PC-3 (cell line): ENCODE results near the gene CC2D2A. TPM values are rescaled to one million over a fixed set of nuclear protein-coding genes. Genes with fewer than 3 reads are reported as not detected.

Source experiments
- ATAC-seq: fragments of 200-7000 bp; cut with Tn5 transposase; 2 replicates; pipeline ENCODE4 v1.9.1; 2020; ENCODE audit warnings: mild to moderate bottlenecking, moderate library complexity
- BruUV-seq: library from RNA; stranded (reverse); fragments of 400-500 nt; replicated peaks from 2 replicates; lab custom pipeline; 2021; lab: Mats Ljungman, UMichigan
- CTCF ChIA-PET: fragments of 300-600 bp; sonication (Branson Sonifier 250); formaldehyde crosslinking; loops from one replicate; lab custom pipeline; 2022; ENCODE audit warnings: antibody characterized with exemption; lab: Charles Lee
- POLR2A ChIA-PET: fragments of 300-600 bp; sonication (Branson Sonifier 250); formaldehyde crosslinking; loops from one replicate; lab custom pipeline; 2022; ENCODE audit warnings: antibody characterized with exemption; ENCODE audit not compliant: unreplicated experiment; lab: Charles Lee
- DNase-seq: peaks from one replicate; pipeline ENCODE4 v3.0.0-alpha.2; 2015
- H2AFZ ChIP-seq: fragments of 300-600 bp; sonication (generic); 2 replicates; pipeline ENCODE4 v1.6.0; 2016; ENCODE audit warnings: antibody characterized with exemption, low read length
- H3F3A ChIP-seq: fragments of 300-600 bp; sonication (generic); one replicate; pipeline ENCODE4 v1.6.0; 2017; ENCODE audit warnings: antibody characterized with exemption, low read length, control low read depth, mild to moderate bottlenecking; ENCODE audit not compliant: unreplicated experiment
- H3K27ac ChIP-seq: fragments of 300-600 bp; sonication (generic); 2 replicates; pipeline ENCODE4 v1.5.1; 2016; ENCODE audit warnings: mild to moderate bottlenecking, low read length
- H3K27me3 ChIP-seq: fragments of 300-600 bp; sonication (generic); 2 replicates; pipeline ENCODE4 v1.6.1; 2016; ENCODE audit warnings: low read length, mixed read lengths
- H3K36me3 ChIP-seq: fragments of 300-600 bp; sonication (generic); 2 replicates; pipeline ENCODE4 v1.6.1; 2016; ENCODE audit warnings: low read depth, mixed run types, low read length, mixed read lengths
- H3K4me1 ChIP-seq: fragments of 300-600 bp; sonication (generic); 2 replicates; pipeline ENCODE4 v1.5.1; 2016; ENCODE audit warnings: low read length; ENCODE audit not compliant: insufficient read depth
- H3K4me2 ChIP-seq: fragments of 300-600 bp; sonication (generic); 2 replicates; pipeline ENCODE4 v1.6.0; 2016; ENCODE audit warnings: low read length
- H3K4me3 ChIP-seq: fragments of 300-600 bp; sonication (generic); 2 replicates; pipeline ENCODE4 v1.5.1; 2016; ENCODE audit warnings: mild to moderate bottlenecking, low read length, mixed read lengths
- H3K79me2 ChIP-seq: fragments of 300-600 bp; sonication (generic); 2 replicates; pipeline ENCODE4 v1.6.1; 2017; ENCODE audit warnings: low read length, mixed read lengths
- H3K9ac ChIP-seq: fragments of 300-600 bp; sonication (generic); 2 replicates; pipeline ENCODE4 v1.6.0; 2016; ENCODE audit warnings: mild to moderate bottlenecking, low read length
- H3K9me2 ChIP-seq: fragments of 300-600 bp; sonication (generic); replicated peaks from 2 replicates; pipeline ENCODE4 v1.6.1; 2016; ENCODE audit warnings: mixed run types, low read length, mixed read lengths
- H3K9me3 ChIP-seq: fragments of 300-600 bp; sonication (generic); 2 replicates; pipeline ENCODE4 v1.6.1; 2016; ENCODE audit warnings: low read length, mixed read lengths
- H4K20me1 ChIP-seq: fragments of 300-600 bp; sonication (generic); 2 replicates; pipeline ENCODE4 v1.6.1; 2016; ENCODE audit warnings: low read length, mixed read lengths
- EZH2 ChIP-seq: fragments of 300-600 bp; sonication (generic); IDR thresholded peaks from one replicate; pipeline ENCODE4 v1.6.1; 2017; ENCODE audit warnings: antibody characterized with exemption, mild to moderate bottlenecking, low read length; ENCODE audit not compliant: unreplicated experiment
- EZH2phosphoT487 ChIP-seq: fragments of 300-600 bp; sonication (generic); IDR thresholded peaks from 2 replicates; pipeline ENCODE4 v1.6.1; 2018; ENCODE audit warnings: mild to moderate bottlenecking, antibody characterized with exemption, low read length, borderline replicate concordance
- intact Hi-C: fragments of 100-400 bp; cut with micrococcal nuclease; formaldehyde crosslinking; loops from 2 replicates; pipeline ENCODE4 v1.9.0; 2023
- total RNA-seq: library from RNA; depleted of rRNA; stranded (reverse); fragments of >200 nt; gene quantifications from 2 replicates; pipeline ENCODE4 v1.2.3, GENCODE V29; 2014
- TF ChIP-seq, protein P1 (sequence below): fragments of 300-600 bp; sonication (generic); conservative IDR thresholded peaks from 2 replicates; pipeline ENCODE4 v1.5.1; 2017; ENCODE audit warnings: antibody characterized with exemption, low read depth, mild to moderate bottlenecking, low read length

The CC2D2A gene
- total RNA-seq, 1 experiment from 2014 or later = 13.4 TPM

DNA sequence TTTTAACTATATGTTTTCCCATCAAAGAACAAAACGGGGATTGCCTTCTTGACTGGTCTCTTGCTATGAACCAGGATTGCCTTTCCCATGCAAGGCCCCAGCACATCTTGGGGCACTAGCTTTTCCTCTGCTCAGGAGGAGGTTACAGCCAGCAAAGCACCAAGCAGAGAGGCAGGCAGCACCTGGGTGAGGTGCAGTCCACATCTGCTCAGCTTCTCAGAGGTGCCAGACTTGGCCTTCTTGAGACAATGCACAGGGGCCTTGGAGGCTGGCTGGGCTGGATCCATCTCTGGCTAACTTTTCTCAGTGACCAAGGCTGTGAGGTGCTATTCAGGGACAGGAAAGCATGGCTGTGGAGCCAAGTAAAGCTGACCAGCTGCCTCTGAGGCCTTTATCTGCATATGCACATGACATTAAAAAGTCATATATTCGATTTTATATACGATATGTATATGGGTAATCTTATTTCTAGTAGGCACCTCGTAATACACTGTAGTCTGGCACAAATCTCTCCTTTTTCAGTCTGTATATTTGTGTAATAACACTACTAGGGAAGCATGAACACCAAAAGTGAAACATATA is 86.9 kb downstream of the CC2D2A start:
- Histone ChIP-seq H3K9ac (no peak overlapping the region), H2AFZ (no peak overlapping the region), H3K79me2 (no peaks in the 10 kb centered on the region), H3F3A (no peaks in the 10 kb centered on the region), H3K4me1 (no peaks in the 10 kb centered on the region), H3K36me3 (no peaks in the 10 kb centered on the region), H3K27me3 (no peaks in the 10 kb centered on the region), H3K4me3 (no peak overlapping the region), H3K4me2 (no peak overlapping the region), H3K9me2 (no peaks in the 10 kb centered on the region), H3K9me3 (no peaks in the 10 kb centered on the region), H3K27ac (no peak overlapping the region), H4K20me1 (no peaks in the 10 kb centered on the region)
- TF ChIP-seq EZH2phosphoT487 = no peak
- TF ChIP-seq, protein P1, sequence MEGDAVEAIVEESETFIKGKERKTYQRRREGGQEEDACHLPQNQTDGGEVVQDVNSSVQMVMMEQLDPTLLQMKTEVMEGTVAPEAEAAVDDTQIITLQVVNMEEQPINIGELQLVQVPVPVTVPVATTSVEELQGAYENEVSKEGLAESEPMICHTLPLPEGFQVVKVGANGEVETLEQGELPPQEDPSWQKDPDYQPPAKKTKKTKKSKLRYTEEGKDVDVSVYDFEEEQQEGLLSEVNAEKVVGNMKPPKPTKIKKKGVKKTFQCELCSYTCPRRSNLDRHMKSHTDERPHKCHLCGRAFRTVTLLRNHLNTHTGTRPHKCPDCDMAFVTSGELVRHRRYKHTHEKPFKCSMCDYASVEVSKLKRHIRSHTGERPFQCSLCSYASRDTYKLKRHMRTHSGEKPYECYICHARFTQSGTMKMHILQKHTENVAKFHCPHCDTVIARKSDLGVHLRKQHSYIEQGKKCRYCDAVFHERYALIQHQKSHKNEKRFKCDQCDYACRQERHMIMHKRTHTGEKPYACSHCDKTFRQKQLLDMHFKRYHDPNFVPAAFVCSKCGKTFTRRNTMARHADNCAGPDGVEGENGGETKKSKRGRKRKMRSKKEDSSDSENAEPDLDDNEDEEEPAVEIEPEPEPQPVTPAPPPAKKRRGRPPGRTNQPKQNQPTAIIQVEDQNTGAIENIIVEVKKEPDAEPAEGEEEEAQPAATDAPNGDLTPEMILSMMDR = no peak
- TF ChIP-seq EZH2 = no peak
- ChIA-PET POLR2A (no interaction called here), CTCF (no interaction called here)
- DNase-seq (no peak), ATAC-seq (no peak)
- no TSS peak for BruUV-seq
- intact Hi-C loops = no loop called here

DNA sequence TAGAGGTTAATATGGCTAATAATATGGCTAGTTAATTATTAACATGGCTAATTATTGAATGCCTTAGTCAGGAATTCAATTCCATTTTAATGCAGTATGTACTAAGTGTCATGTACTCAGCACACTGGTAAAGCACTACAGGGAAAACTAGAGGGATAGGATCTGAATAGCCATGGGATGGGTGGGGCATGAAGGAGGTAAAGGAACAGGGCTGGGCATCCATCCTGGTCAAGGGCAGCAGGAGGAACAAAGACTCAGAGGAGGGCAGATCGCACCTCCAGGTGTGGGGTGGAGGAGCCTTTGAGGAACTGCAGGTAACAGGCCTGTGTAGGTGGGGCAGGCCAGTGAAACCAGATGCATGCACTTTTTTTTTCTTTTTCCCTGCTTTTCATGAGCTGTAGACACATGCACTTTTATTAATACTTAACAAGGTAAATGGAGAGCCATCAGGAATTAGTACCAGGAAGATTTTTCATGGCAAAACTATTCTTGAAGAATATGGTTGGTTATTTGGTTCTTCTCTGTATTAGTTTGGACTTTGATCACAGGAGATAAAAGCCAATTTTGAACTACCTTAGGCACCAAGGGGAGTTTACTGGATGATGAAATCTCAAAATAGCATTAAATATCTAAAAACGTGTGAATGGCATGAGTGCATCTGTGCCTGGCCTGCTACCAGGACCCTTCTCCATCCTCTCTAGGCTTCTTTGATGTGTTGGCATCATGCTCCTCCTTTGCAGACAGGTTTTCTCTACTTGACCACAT is 88.3 kb downstream of the CC2D2A start:
- H3K79me2 ChIP-seq = no peaks in the 10 kb centered on the region
- TF ChIP-seq EZH2phosphoT487 (no peak), EZH2 (no peak)
- TF ChIP-seq, protein P1 = no peak
- H4K20me1 ChIP-seq = no peaks in the 10 kb centered on the region
- no peak overlapping the region for H3K27ac ChIP-seq
- intact Hi-C loops = no loop called here
- H3K9ac ChIP-seq = no peak overlapping the region
- no peaks in the 10 kb centered on the region for H3K4me1 ChIP-seq
- BruUV-seq = no TSS peak
- no peaks in the 10 kb centered on the region for H3K9me3 ChIP-seq
- H3K4me3 ChIP-seq = no peak overlapping the region
- H3K4me2 ChIP-seq = no peak overlapping the region
- no peaks in the 10 kb centered on the region for H3K27me3 ChIP-seq
- DNase-seq = no peak
- ATAC-seq = no peak
- H3F3A ChIP-seq = no peaks in the 10 kb centered on the region
- no peak overlapping the region for H2AFZ ChIP-seq
- no peaks in the 10 kb centered on the region for H3K36me3 ChIP-seq
- H3K9me2 ChIP-seq = no peaks in the 10 kb centered on the region
- POLR2A ChIA-PET = no interaction called here
- CTCF ChIA-PET = no interaction called here

DNA sequence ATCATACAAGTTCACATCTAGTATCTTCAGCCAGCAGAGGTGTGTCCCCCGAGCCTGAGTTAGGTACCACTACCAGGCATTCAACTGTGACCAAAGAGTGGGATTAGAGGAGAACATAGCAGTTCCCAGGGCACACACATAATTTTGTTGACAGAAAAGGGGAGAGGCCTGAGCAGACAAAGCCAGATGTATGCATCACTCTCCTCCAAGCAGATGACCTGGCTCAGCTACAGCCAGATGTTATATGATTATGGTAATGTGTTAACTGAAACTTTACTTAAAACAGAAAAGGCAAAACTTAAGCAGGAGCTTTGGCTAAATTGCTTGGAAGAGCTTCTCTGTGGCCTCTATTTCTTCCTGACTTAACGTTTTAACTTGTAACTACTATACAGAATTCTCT is 88.9 kb downstream of the CC2D2A start:
- no peaks in the 10 kb centered on the region for H3K36me3 ChIP-seq
- no peak overlapping the region for H3K27ac ChIP-seq
- H3F3A ChIP-seq = no peaks in the 10 kb centered on the region
- POLR2A ChIA-PET = no interaction called here
- H3K9me3 ChIP-seq = no peaks in the 10 kb centered on the region
- TF ChIP-seq, protein P1 = no peak
- no peak for TF ChIP-seq EZH2phosphoT487
- no peak for TF ChIP-seq EZH2
- no TSS peak for BruUV-seq
- no peaks in the 10 kb centered on the region for H4K20me1 ChIP-seq
- H3K9ac ChIP-seq = no peak overlapping the region
- no peak overlapping the region for H2AFZ ChIP-seq
- H3K4me3 ChIP-seq = no peak overlapping the region
- intact Hi-C loops = no loop called here
- DNase-seq (no peak), ATAC-seq (no peak)
- no peaks in the 10 kb centered on the region for H3K9me2 ChIP-seq
- no peaks in the 10 kb centered on the region for H3K27me3 ChIP-seq
- H3K4me1 ChIP-seq = no peaks in the 10 kb centered on the region
- no peaks in the 10 kb centered on the region for H3K79me2 ChIP-seq
- CTCF ChIA-PET = no interaction called here
- H3K4me2 ChIP-seq = no peak overlapping the region
